GM21737 (cell line): ENCODE measurements around the gene MPIG6B.
"Not testable (repeated sequence)": the region's sequence is repeated elsewhere in the genome, so short reads cannot be mapped to it uniquely, and the experiment has no call there.

Source experiments
- ATAC-seq: cut with Tn5 transposase; IDR thresholded peaks from one replicate; pipeline ENCODE4 v1.9.1; 2021; ENCODE audit warnings: mild to moderate bottlenecking, moderate library complexity; ENCODE audit not compliant: unreplicated experiment

The MPIG6B gene

GRCh38 chr6:31700740-31701401 lies 22.3 kb upstream of the MPIG6B start:
- ATAC-seq = no peak

- ATAC-seq = no peak
Observed at GRCh38 chr6:31701666-31702404, 21.3 kb upstream of the MPIG6B start.

GRCh38 chr6:31702405-31702818 lies 20.8 kb upstream of the MPIG6B start:
- ATAC-seq = no peak

GRCh38 chr6:31702819-31703716 lies 20.1 kb upstream of the MPIG6B start, which contains the start of gene ABHD16A:
ABHD16A (minus strand) TSS chr6:31703324; CDS start chr6:31703281, 43 bp downstream.
- ATAC-seq = peak; percentile 86

- no peak for ATAC-seq
Observed at GRCh38 chr6:31705931-31706330, 17.2 kb upstream of the MPIG6B start.

GRCh38 chr6:31706599-31706998 lies 16.6 kb upstream of the MPIG6B start, which contains the start of gene LY6G6F:
LY6G6F (plus strand) TSS chr6:31706866; CDS start chr6:31706907, 41 bp downstream.
- no peak for ATAC-seq

- ATAC-seq = no peak
Observed at GRCh38 chr6:31707701-31708100, 15.5 kb upstream of the MPIG6B start.

- ATAC-seq = no peak
Observed at GRCh38 chr6:31708224-31708623, 14.9 kb upstream of the MPIG6B start.

GRCh38 chr6:31709157-31709556 lies 14.0 kb upstream of the MPIG6B start:
- ATAC-seq = not testable (repeated sequence)

- no peak for ATAC-seq
Observed at GRCh38 chr6:31710523-31711219, 12.5 kb upstream of the MPIG6B start.

- ATAC-seq = no peak
Observed at GRCh38 chr6:31711233-31711632, 11.9 kb upstream of the MPIG6B start.

GRCh38 chr6:31712296-31712695 lies 10.9 kb upstream of the MPIG6B start:
- no peak for ATAC-seq

- no peak for ATAC-seq
Observed at GRCh38 chr6:31713465-31713864, 9.7 kb upstream of the MPIG6B start.

GRCh38 chr6:31713991-31714684 lies 9.0 kb upstream of the MPIG6B start:
- ATAC-seq = no peak

GRCh38 chr6:31715022-31715958 lies 7.9 kb upstream of the MPIG6B start, which contains the start of gene LY6G6D:
LY6G6D (plus strand) TSS chr6:31715348; CDS start chr6:31715356, 8 bp downstream.
- no peak for ATAC-seq

GRCh38 chr6:31717499-31718222 lies 5.5 kb upstream of the MPIG6B start:
- no peak for ATAC-seq

GRCh38 chr6:31718265-31718664 lies 4.9 kb upstream of the MPIG6B start:
- ATAC-seq = no peak

GRCh38 chr6:31719001-31719400 lies 4.2 kb upstream of the MPIG6B start:
- ATAC-seq = no peak
